Keratinocyte (primary cell): Measurements from ENCODE around the gene LDLRAD2. TPM values are rescaled to one million over a fixed set of nuclear protein-coding genes. Genes with fewer than 3 reads are reported as not detected.
"Not testable (repeated sequence)": the region's sequence is repeated elsewhere in the genome, so short reads cannot be mapped to it uniquely, and the experiment has no call there.

Experiments used
- DNase-seq: peaks from one replicate; pipeline ENCODE4 v3.0.0-alpha.2; 2011; ENCODE audit warnings: low read depth, missing footprints, low spot score
- FAIRE-seq: peaks from 2 replicates; lab custom pipeline; 2011; peaks lifted over from hg19 to GRCh38; lab: Jason Lieb, UNC
- H2AFZ ChIP-seq: 2 replicates; pipeline ENCODE4 v1.6.0; 2012; ENCODE audit warnings: low read length, control low read depth, inconsistent platforms; ENCODE audit not compliant: control insufficient read depth
- H3K27ac ChIP-seq: 2 replicates; pipeline ENCODE4 v1.5.1; 2011; ENCODE audit warnings: low read length; ENCODE audit not compliant: control insufficient read depth, insufficient read depth
- H3K27me3 ChIP-seq: 3 replicates; pipeline ENCODE4 v1.6.0; 2011; ENCODE audit warnings: low read length; ENCODE audit not compliant: control insufficient read depth, insufficient read depth; ENCODE audit errors: extremely low read depth
- H3K36me3 ChIP-seq, 2 experiments: 2 replicates in 1 of 2; 3 replicates in 1 of 2; pipeline ENCODE4 v1.5.1; 2011; ENCODE audit warnings: low read length in 2 of 2, mild to moderate bottlenecking in 1 of 2; ENCODE audit not compliant: control insufficient read depth in 2 of 2, insufficient read depth in 2 of 2; ENCODE audit errors: extremely low read depth in 1 of 2
- H3K4me1 ChIP-seq: 3 replicates; pipeline ENCODE4 v1.5.1; 2011; ENCODE audit warnings: low read length; ENCODE audit not compliant: control insufficient read depth, insufficient read depth; ENCODE audit errors: extremely low read depth
- H3K4me2 ChIP-seq: 3 replicates; pipeline ENCODE4 v1.6.0; 2011; ENCODE audit warnings: low read depth, low read length; ENCODE audit not compliant: control insufficient read depth, insufficient read depth; ENCODE audit errors: extremely low read depth
- H3K4me3 ChIP-seq, 3 experiments: fragments of 200-600 bp in 1 of 3; sonication (generic) in 1 of 3; 2 replicates in 2 of 3; 3 replicates in 1 of 3; pipeline ENCODE4 v1.5.1; 2011 to 2016; ENCODE audit warnings: low read length in 3 of 3, mild to moderate bottlenecking in 3 of 3, control low read depth in 2 of 3, inconsistent platforms in 1 of 3, low read depth in 1 of 3, mixed read lengths in 1 of 3, mixed run types in 1 of 3, moderate library complexity in 1 of 3; ENCODE audit not compliant: control insufficient read depth in 2 of 3, insufficient read depth in 2 of 3; ENCODE audit errors: extremely low read depth in 1 of 3
- H3K79me2 ChIP-seq: 2 replicates; pipeline ENCODE4 v1.6.0; 2012; ENCODE audit warnings: low read length; ENCODE audit not compliant: control insufficient read depth, insufficient read depth
- H3K9ac ChIP-seq: 3 replicates; pipeline ENCODE4 v1.6.0; 2011; ENCODE audit warnings: low read length; ENCODE audit not compliant: control insufficient read depth, insufficient read depth; ENCODE audit errors: extremely low read depth
- H3K9me1 ChIP-seq: 3 replicates; pipeline ENCODE4 v1.6.0; 2011; ENCODE audit warnings: low read length; ENCODE audit not compliant: control insufficient read depth, insufficient read depth; ENCODE audit errors: extremely low read depth
- H3K9me3 ChIP-seq: 2 replicates; pipeline ENCODE4 v1.5.1; 2012; ENCODE audit warnings: low read depth, low read length; ENCODE audit not compliant: control insufficient read depth
- H4K20me1 ChIP-seq: 3 replicates; pipeline ENCODE4 v1.6.0; 2011; ENCODE audit warnings: low read length; ENCODE audit not compliant: control insufficient read depth, insufficient read depth; ENCODE audit errors: extremely low read depth
- CTCF ChIP-seq, 3 experiments: IDR thresholded peaks in 1 of 3; conservative IDR thresholded peaks in 1 of 3; optimal IDR thresholded peaks in 1 of 3; 2 replicates in 2 of 3; 3 replicates in 1 of 3; pipeline versions ENCODE3 to v1.5.1; 2011; ENCODE audit warnings: low read length in 3 of 3, mild to moderate bottlenecking in 3 of 3, moderate library complexity in 2 of 3, control low read depth in 1 of 3, inconsistent platforms in 1 of 3; ENCODE audit not compliant: insufficient read depth in 2 of 3; ENCODE audit errors: extremely low read depth in 1 of 3
- EZH2 ChIP-seq: IDR thresholded peaks from one replicate; pipeline ENCODE4 v1.6.1; 2012; ENCODE audit warnings: inconsistent platforms, mild to moderate bottlenecking, low read length, moderate library complexity
- dilution Hi-C: fragments of 300-500 bp; cut with MboI; formaldehyde crosslinking; loops from one replicate; pipeline ENCODE4 v1.7.0; 2020; ENCODE audit warnings: low sequenced_read_pairs; ENCODE audit not compliant: extremely low pct_ligation_motif_present
- polyA plus RNA-seq, 5 experiments: library from polyadenylated mRNA; depleted of rRNA in 3 of 5; stranded (reverse) in 3 of 5; stranded (forward) in 1 of 5; unstranded in 1 of 5; fragments of >200 nt; gene quantifications; 1 replicate in 1 of 5; 2 replicates in 3 of 5; 3 replicates in 1 of 5; pipeline versions ENCODE4 v1.2.1 to v1.2.3, GENCODE V29; 2011 to 2012; ENCODE audit warnings: missing spikeins in 2 of 5, low read depth in 1 of 5, low replicate concordance in 1 of 5

The LDLRAD2 gene
- polyA plus RNA-seq, 1 donor (not counting 4 experiments of a cell fraction or from before 2014, with no cell fraction given), result 0.07 TPM

- no peaks in the 10 kb centered on the region for H3K9me3 ChIP-seq
- TF ChIP-seq EZH2, result no peak
- TF ChIP-seq CTCF (optimal IDR thresholded peaks at IDR 0.05 in 1 of 3, IDR thresholded peaks at IDR 0.05 in 1 of 3, conservative IDR thresholded peaks at IDR 0.05 in 1 of 3; ENCODE audit: extremely low read depth in 1 of 3, insufficient read depth in 2 of 3, low read length in 3 of 3), result no peak
- no peak overlapping the region for H3K27ac ChIP-seq
- peaks cover 11% of the 10 kb centered on the region for H3K4me1 ChIP-seq
- dilution Hi-C loops, result no loop called here
- no peak overlapping the region for H3K9ac ChIP-seq
- H3K4me3 ChIP-seq, result no peak overlapping the region
- peaks cover 3% of the 10 kb centered on the region for H4K20me1 ChIP-seq
- no peak for FAIRE-seq
- H3K27me3 ChIP-seq, result no peaks in the 10 kb centered on the region
- H3K9me1 ChIP-seq, result no peaks in the 10 kb centered on the region
- peaks cover 0 to 1% of the 10 kb centered on the region in 2 experiments for H3K36me3 ChIP-seq
- peaks cover 87% of the 10 kb centered on the region for H3K79me2 ChIP-seq
- DNase-seq, result no peak
- no peak overlapping the region for H3K4me2 ChIP-seq
- no peak overlapping the region for H2AFZ ChIP-seq
These were observed 45.9 kb upstream of the LDLRAD2 start for GRCh38 chr1:21766210-21766609.

GRCh38 chr1:21767106-21767505 lies 45.0 kb upstream of the LDLRAD2 start:
- dilution Hi-C loops, H4K20me1 ChIP-seq: not testable (repeated sequence)
- peaks cover 11% of the 10 kb centered on the region for H3K4me1 ChIP-seq

GRCh38 chr1:21770201-21770600 lies 41.9 kb upstream of the LDLRAD2 start:
- no peak for FAIRE-seq
- TF ChIP-seq CTCF (optimal IDR thresholded peaks at IDR 0.05 in 1 of 3, IDR thresholded peaks at IDR 0.05 in 1 of 3, conservative IDR thresholded peaks at IDR 0.05 in 1 of 3; ENCODE audit: extremely low read depth in 1 of 3, insufficient read depth in 2 of 3, low read length in 3 of 3) (no peak), EZH2 (no peak)
- no peak overlapping the region for H2AFZ ChIP-seq

More at GRCh38 chr1:21767106-21767505, 45.0 kb upstream of the LDLRAD2 start:
- not testable (repeated sequence) for FAIRE-seq, H3K36me3 ChIP-seq, H3K4me3 ChIP-seq, H3K9me1 ChIP-seq, H2AFZ ChIP-seq, H3K9ac ChIP-seq, DNase-seq, H3K9me3 ChIP-seq, H3K27ac ChIP-seq, H3K27me3 ChIP-seq, H3K4me2 ChIP-seq
- peaks cover 86% of the 10 kb centered on the region for H3K79me2 ChIP-seq

GRCh38 chr1:21770602-21771001 lies 41.5 kb upstream of the LDLRAD2 start:
- H3K9me1 ChIP-seq, H3K27ac ChIP-seq, H3K4me2 ChIP-seq, H3K4me3 ChIP-seq, FAIRE-seq, H3K9me3 ChIP-seq, H2AFZ ChIP-seq, dilution Hi-C loops, H3K27me3 ChIP-seq, H3K4me1 ChIP-seq, DNase-seq, H3K36me3 ChIP-seq, H3K9ac ChIP-seq, H4K20me1 ChIP-seq: not testable (repeated sequence)
- peaks cover 94% of the 10 kb centered on the region for H3K79me2 ChIP-seq

More at GRCh38 chr1:21770201-21770600, 41.9 kb upstream of the LDLRAD2 start:
- peaks cover 0 to 3% of the 10 kb centered on the region in 2 experiments for H3K36me3 ChIP-seq
- peaks cover 6% of the 10 kb centered on the region for H3K4me1 ChIP-seq
- no peaks in the 10 kb centered on the region for H3K27me3 ChIP-seq
- no peak overlapping the region for H3K27ac ChIP-seq
- no peak overlapping the region for H3K4me2 ChIP-seq
- H3K79me2 ChIP-seq, result peaks cover 92% of the 10 kb centered on the region
- dilution Hi-C loops, result no loop called here
- no peaks in the 10 kb centered on the region for H3K9me1 ChIP-seq
- DNase-seq, result no peak
- H4K20me1 ChIP-seq, result no peaks in the 10 kb centered on the region
- no peaks in the 10 kb centered on the region for H3K9me3 ChIP-seq
- no peak overlapping the region for H3K9ac ChIP-seq
- H3K4me3 ChIP-seq, result no peak overlapping the region
